ENCODE data around the gene CACNA1G. TPM values are rescaled to one million over a fixed set of nuclear protein-coding genes. Genes with fewer than 3 reads are reported as not detected.
A peak's percentile ranks its signal among the peaks of the same experiment; 100 is the strongest.

The CACNA1G gene
- total and polyA plus RNA-seq, 9 of the 15 experiments (the other 6 are each of a cell fraction or from before 2014, with no cell fraction given), result 0.01 TPM; not detected in 8

DNA sequence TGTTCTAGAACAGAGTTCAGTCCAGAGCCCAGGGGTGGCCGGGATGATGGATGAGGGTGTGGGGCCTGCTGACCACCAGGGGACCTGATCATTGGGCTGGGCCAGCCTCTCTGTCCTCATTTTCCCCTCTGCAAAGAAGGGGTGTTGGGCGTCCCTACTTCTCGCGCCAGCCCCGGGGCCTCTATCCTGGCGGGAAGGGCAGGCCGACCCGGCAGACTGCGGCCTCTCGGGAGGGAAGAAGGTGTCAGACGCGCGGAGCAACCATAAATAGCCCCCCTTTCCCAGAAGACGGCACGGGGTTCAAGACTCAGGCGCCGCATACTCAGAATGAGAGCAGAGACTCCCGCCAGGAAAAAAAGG lies 2.0 kb upstream of the CACNA1G start (continued):
- TF ChIP-seq SAP30 (IDR thresholded peaks at IDR 0.05; ENCODE audit: borderline replicate concordance, insufficient read depth, low read depth, low read length, poor library complexity, severe bottlenecking) (no peak), NR2C1 (IDR thresholded peaks at IDR 0.05) (no peak), NR2C1 (tag; IDR thresholded peaks at IDR 0.05) (no peak), ZFP30 (CRISPR knock-in tag; IDR thresholded peaks at IDR 0.05; ENCODE audit: borderline replicate concordance) (no peak)
- TF ChIP-seq, protein P1, sequence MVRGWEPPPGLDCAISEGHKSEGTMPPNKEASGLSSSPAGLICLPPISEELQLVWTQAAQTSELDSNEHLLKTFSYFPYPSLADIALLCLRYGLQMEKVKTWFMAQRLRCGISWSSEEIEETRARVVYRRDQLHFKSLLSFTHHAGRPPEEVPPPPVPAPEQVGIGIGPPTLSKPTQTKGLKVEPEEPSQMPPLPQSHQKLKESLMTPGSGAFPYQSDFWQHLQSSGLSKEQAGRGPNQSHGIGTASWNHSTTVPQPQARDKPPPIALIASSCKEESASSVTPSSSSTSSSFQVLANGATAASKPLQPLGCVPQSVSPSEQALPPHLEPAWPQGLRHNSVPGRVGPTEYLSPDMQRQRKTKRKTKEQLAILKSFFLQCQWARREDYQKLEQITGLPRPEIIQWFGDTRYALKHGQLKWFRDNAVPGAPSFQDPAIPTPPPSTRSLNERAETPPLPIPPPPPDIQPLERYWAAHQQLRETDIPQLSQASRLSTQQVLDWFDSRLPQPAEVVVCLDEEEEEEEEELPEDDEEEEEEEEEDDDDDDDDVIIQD (CRISPR knock-in tag; IDR thresholded peaks at IDR 0.05), result no peak

DNA sequence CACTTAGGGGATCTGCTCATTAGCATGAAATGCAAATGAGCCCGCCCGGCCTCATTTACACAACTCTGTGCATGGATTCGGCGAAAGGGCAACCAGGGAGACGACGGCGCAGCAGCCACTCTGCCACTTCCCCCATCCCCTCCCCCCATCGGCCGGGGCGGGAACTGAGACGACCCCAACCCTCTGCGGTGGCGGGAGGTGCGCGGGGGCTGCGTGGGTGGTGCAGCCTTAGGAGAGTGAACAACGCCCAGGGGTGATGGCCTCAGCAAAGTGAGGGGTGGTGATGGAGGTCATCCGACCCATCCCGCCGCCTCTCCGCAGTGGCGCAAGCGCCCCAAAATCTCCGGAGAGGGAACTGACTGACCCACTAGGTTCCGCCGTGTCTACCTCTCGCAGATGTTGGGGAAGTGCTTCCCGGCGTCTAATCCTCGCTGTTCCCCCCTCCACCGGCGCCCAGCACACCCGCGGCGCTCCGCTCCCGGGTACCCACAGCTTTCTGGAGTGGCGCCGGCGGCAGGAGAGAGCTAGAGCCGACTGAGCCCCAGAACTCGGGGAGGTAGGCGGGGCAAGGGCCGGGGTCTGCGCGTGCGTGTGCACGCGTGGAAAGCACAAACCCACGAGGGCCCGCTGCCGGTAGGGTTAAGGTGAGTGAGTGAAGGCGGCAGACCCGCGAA lies 1.4 kb upstream of the CACNA1G start:
- Histone ChIP-seq H3K4me2 (ENCODE audit: insufficient read depth, low read length) (no peak overlapping the region), H3K36me3 (ENCODE audit: control insufficient read depth, insufficient read depth, low read length) (no peaks in the 10 kb centered on the region), H3K27me3 (ENCODE audit: control insufficient read depth in 2 of 2, insufficient read depth in 2 of 2, low read length in 2 of 2) (peaks cover 28 to 66% of the 10 kb centered on the region in 2 experiments), H2AFZ (ENCODE audit: low read depth, low read length) (no peak overlapping the region), H3K9me1 (ENCODE audit: control insufficient read depth, insufficient read depth, low read length) (no peaks in the 10 kb centered on the region), H3K4me3 (no peak overlapping the region), H3K79me2 (ENCODE audit: control insufficient read depth, insufficient read depth, low read length) (no peaks in the 10 kb centered on the region), H3K9ac (ENCODE audit: insufficient read depth in 1 of 2, low read depth in 2 of 2, low read length in 2 of 2) (no peak overlapping the region), H3K27ac (ENCODE audit: extremely low read depth, low read depth, low read length) (no peak overlapping the region), H4K20me1 (replicated peaks; ENCODE audit: control insufficient read depth, insufficient read depth, low read length) (peaks cover 17% of the 10 kb centered on the region; the same call in 1 of the 2 replicates), H3K4me1 (replicated peaks in 1 of 2; ENCODE audit: control insufficient read depth in 2 of 2, insufficient read depth in 2 of 2, low read length in 2 of 2) (peaks cover 9 to 38% of the 10 kb centered on the region in 2 experiments), H3K9me3 (replicated peaks; ENCODE audit: control insufficient read depth, insufficient read depth, low read depth, low read length) (no peaks in the 10 kb centered on the region)
- no TSS peak for BruUV-seq (replicated peaks)
- ChIA-PET POLR2A (interaction anchor here (1.2 kb wide), 1 partner anchor 99 kb away, joined by 5 read pairs; no protein-coding TSS in a partner anchor), CTCF (ENCODE audit: low intra/inter-chr PET ratio) (no interaction called here)
- ATAC-seq (no peak), DNase-seq (ENCODE audit: extremely low read depth in 1 of 4, low spot score in 3 of 4) (no peak), FAIRE-seq (no peak)
- 16% methylated on average over 44 of the region's 55 CpGs for WGBS (ENCODE audit: insufficient coverage, low coverage, missing lambda C conversion rate)
- intact Hi-C loops (cut with micrococcal nuclease), result no loop called here
- in situ Hi-C loops (cut with MboI), result no loop called here
- peak; percentile 42; the same call in 1 of the 2 replicates for TF ChIP-seq SAFB (IDR thresholded peaks at IDR 0.05; ENCODE audit: borderline replicate concordance, low read depth, low read length)
- TF ChIP-seq EGR1 (conservative IDR thresholded peaks at IDR 0.05), result peak; percentile 66
- no peak for TF ChIP-seq NONO (IDR thresholded peaks at IDR 0.05; ENCODE audit: low read depth in 2 of 2, low read length in 1 of 2)
